HepG2 (cell line): ENCODE data around the gene EPB41L2. TPM values are rescaled to one million over a fixed set of nuclear protein-coding genes. Genes with fewer than 3 reads are reported as not detected.

Experiments used
- ADNP ChIP-seq: sonication (generic); formaldehyde crosslinking; IDR thresholded peaks from 2 replicates; pipeline ENCODE4 v1.4.0; 2020; ENCODE audit warnings: missing genetic modification reagents
- FOXK1 ChIP-seq: sonication (generic); formaldehyde crosslinking; IDR thresholded peaks from 2 replicates; pipeline ENCODE4 v1.4.0; 2020; ENCODE audit warnings: low read depth, missing genetic modification reagents, borderline replicate concordance
- HDAC6 ChIP-seq: fragments of 200-600 bp; sonication (generic); IDR thresholded peaks from 2 replicates; pipeline ENCODE4 v1.7.0; 2017; ENCODE audit warnings: mild to moderate bottlenecking, antibody characterized with exemption, low read length, low read depth
- HNRNPH1 ChIP-seq: fragments of 200-400 bp; formaldehyde crosslinking; optimal IDR thresholded peaks from 2 replicates; pipeline ENCODE3; 2017; ENCODE audit warnings: mild to moderate bottlenecking, low read depth, low read length
- MYNN ChIP-seq: sonication (generic); formaldehyde crosslinking; IDR thresholded peaks from 2 replicates; pipeline ENCODE4 v1.4.0; 2020; ENCODE audit warnings: mild to moderate bottlenecking, low read depth, missing genetic modification reagents
- PTBP1 ChIP-seq: fragments of 200-400 bp; formaldehyde crosslinking; IDR thresholded peaks from 2 replicates; pipeline ENCODE4 v1.6.1; 2018; ENCODE audit warnings: low read length, low read depth; ENCODE audit not compliant: poor library complexity, severe bottlenecking
- RBM22 ChIP-seq: fragments of 200-400 bp; formaldehyde crosslinking; optimal IDR thresholded peaks from 2 replicates; pipeline ENCODE3; 2017; ENCODE audit warnings: mild to moderate bottlenecking, low read length, moderate library complexity
- SMARCE1 ChIP-seq: fragments of 450-650 bp; IDR thresholded peaks from 2 replicates; pipeline ENCODE4 v1.6.1; 2017; ENCODE audit warnings: borderline replicate concordance
- SNAI1 ChIP-seq: sonication (generic); formaldehyde crosslinking; IDR thresholded peaks from 2 replicates; pipeline ENCODE4 v1.5.0; 2020; ENCODE audit warnings: mild to moderate bottlenecking, missing genetic modification reagents, borderline replicate concordance
- SPEN ChIP-seq: sonication (generic); formaldehyde crosslinking; IDR thresholded peaks from 2 replicates; pipeline ENCODE4 v1.5.1; 2020; ENCODE audit warnings: low read depth, mild to moderate bottlenecking, missing genetic modification reagents
- TMF1 ChIP-seq: sonication (generic); formaldehyde crosslinking; IDR thresholded peaks from 2 replicates; pipeline ENCODE4 v1.8.1; 2022; ENCODE audit warnings: low read depth, missing genetic modification reagents
- U2AF2 ChIP-seq: fragments of 200-400 bp; formaldehyde crosslinking; IDR thresholded peaks from 2 replicates; pipeline ENCODE4 v1.6.1; 2017; ENCODE audit warnings: low read depth, mild to moderate bottlenecking, low read length
- YEATS4 ChIP-seq: sonication (generic); formaldehyde crosslinking; IDR thresholded peaks from 2 replicates; pipeline ENCODE4 v1.4.0; 2020; ENCODE audit warnings: missing genetic modification reagents, borderline replicate concordance
- ZFP1 ChIP-seq: IDR thresholded peaks from 2 replicates; pipeline ENCODE4 v1.6.1; 2016
- ZNF143 ChIP-seq: sonication (generic); formaldehyde crosslinking; IDR thresholded peaks from 2 replicates; pipeline ENCODE4 v1.4.0; 2020; ENCODE audit warnings: missing genetic modification reagents
- ZNF3 ChIP-seq: IDR thresholded peaks from 2 replicates; pipeline ENCODE4 v1.7.0; 2017; ENCODE audit warnings: inconsistent platforms
- ZNF430 ChIP-seq: sonication (generic); formaldehyde crosslinking; IDR thresholded peaks from 2 replicates; pipeline ENCODE4 v1.9.0; 2021; ENCODE audit warnings: mild to moderate bottlenecking, missing genetic modification reagents
- ZNF605 ChIP-seq: sonication (generic); formaldehyde crosslinking; IDR thresholded peaks from 2 replicates; pipeline ENCODE4 v1.8.0; 2022; ENCODE audit warnings: mild to moderate bottlenecking, missing genetic modification reagents
- ZNF609 ChIP-seq: sonication (generic); formaldehyde crosslinking; IDR thresholded peaks from 2 replicates; pipeline ENCODE4 v1.4.0; 2020; ENCODE audit warnings: mild to moderate bottlenecking, missing genetic modification reagents, borderline replicate concordance
- ZNF772 ChIP-seq: sonication (generic); formaldehyde crosslinking; IDR thresholded peaks from 2 replicates; pipeline ENCODE4 v1.5.0; 2020; ENCODE audit warnings: mild to moderate bottlenecking, missing genetic modification reagents
- ZNF792 ChIP-seq: IDR thresholded peaks from 2 replicates; pipeline ENCODE4 v1.6.1; 2016
- polyA plus RNA-seq, 8 experiments: library from polyadenylated mRNA; depleted of rRNA in 3 of 8; stranded (reverse) in 7 of 8; unstranded in 1 of 8; fragments of >200 nt; fragmentation: Illumina TruSeq in 4 of 8; extraction: Trizol in 4 of 8; gene quantifications; 2 replicates each; pipeline versions ENCODE4 v1.2.1 to v1.2.3, GENCODE V29; 2011 to 2016; ENCODE audit warnings: low read depth in 4 of 8, missing spikeins in 1 of 8, mixed read lengths in 1 of 8; ENCODE audit not compliant: insufficient read depth in 1 of 8
- total RNA-seq, 5 experiments: library from RNA; depleted of rRNA; stranded (reverse); fragments of >200 nt; fragmentation: Illumina TruSeq; extraction: Trizol; gene quantifications; 2 replicates each; pipeline ENCODE4 v1.2.3, GENCODE V29; 2016; ENCODE audit warnings: low read depth in 1 of 5
- TF ChIP-seq, protein P1 (sequence below): sonication (generic); formaldehyde crosslinking; IDR thresholded peaks from 2 replicates; pipeline ENCODE4 v1.4.0; 2020; ENCODE audit warnings: missing genetic modification reagents, borderline replicate concordance
- TF ChIP-seq, protein P2 (sequence below): IDR thresholded peaks from 2 replicates; pipeline ENCODE4 v1.6.1; 2016; ENCODE audit warnings: missing compliant biosample characterization, missing genetic modification reagents, borderline replicate concordance

The EPB41L2 gene
- total and polyA plus RNA-seq, 2 of the 13 experiments (the other 11 are each of a cell fraction or from before 2014, with no cell fraction given), result 41.7 to 56.4 TPM

GRCh38 chr6:130826442-130827246, 236.4 kb downstream of the EPB41L2 start (continued):
- peak; percentile 56; the same call in 1 of the 2 replicates for TF ChIP-seq ZNF609 (CRISPR knock-in tag)
- TF ChIP-seq ZFP1 (CRISPR knock-in tag), result no peak
- no peak for TF ChIP-seq SPEN (CRISPR knock-in tag)
- no peak for TF ChIP-seq HDAC6
- peak; percentile 48 for TF ChIP-seq FOXK1 (CRISPR knock-in tag)
- no peak for TF ChIP-seq U2AF2
- TF ChIP-seq TMF1, result no peak
- TF ChIP-seq ZNF605 (CRISPR knock-in tag), result no peak
- TF ChIP-seq ZNF772 (CRISPR knock-in tag), result no peak
- no peak for TF ChIP-seq SMARCE1
- no peak for TF ChIP-seq ADNP
- no peak for TF ChIP-seq MYNN (CRISPR knock-in tag)
- TF ChIP-seq ZNF3 (CRISPR knock-in tag), result peak; percentile 73; the same call in 1 of the 2 replicates
- TF ChIP-seq ZNF143 (CRISPR knock-in tag), result no peak
- TF ChIP-seq, protein P1, sequence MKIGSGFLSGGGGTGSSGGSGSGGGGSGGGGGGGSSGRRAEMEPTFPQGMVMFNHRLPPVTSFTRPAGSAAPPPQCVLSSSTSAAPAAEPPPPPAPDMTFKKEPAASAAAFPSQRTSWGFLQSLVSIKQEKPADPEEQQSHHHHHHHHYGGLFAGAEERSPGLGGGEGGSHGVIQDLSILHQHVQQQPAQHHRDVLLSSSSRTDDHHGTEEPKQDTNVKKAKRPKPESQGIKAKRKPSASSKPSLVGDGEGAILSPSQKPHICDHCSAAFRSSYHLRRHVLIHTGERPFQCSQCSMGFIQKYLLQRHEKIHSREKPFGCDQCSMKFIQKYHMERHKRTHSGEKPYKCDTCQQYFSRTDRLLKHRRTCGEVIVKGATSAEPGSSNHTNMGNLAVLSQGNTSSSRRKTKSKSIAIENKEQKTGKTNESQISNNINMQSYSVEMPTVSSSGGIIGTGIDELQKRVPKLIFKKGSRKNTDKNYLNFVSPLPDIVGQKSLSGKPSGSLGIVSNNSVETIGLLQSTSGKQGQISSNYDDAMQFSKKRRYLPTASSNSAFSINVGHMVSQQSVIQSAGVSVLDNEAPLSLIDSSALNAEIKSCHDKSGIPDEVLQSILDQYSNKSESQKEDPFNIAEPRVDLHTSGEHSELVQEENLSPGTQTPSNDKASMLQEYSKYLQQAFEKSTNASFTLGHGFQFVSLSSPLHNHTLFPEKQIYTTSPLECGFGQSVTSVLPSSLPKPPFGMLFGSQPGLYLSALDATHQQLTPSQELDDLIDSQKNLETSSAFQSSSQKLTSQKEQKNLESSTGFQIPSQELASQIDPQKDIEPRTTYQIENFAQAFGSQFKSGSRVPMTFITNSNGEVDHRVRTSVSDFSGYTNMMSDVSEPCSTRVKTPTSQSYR (CRISPR knock-in tag), result no peak
- no peak for TF ChIP-seq HNRNPH1
- no peak for TF ChIP-seq PTBP1
- TF ChIP-seq, protein P2, sequence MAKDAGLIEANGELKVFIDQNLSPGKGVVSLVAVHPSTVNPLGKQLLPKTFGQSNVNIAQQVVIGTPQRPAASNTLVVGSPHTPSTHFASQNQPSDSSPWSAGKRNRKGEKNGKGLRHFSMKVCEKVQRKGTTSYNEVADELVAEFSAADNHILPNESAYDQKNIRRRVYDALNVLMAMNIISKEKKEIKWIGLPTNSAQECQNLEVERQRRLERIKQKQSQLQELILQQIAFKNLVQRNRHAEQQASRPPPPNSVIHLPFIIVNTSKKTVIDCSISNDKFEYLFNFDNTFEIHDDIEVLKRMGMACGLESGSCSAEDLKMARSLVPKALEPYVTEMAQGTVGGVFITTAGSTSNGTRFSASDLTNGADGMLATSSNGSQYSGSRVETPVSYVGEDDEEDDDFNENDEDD (CRISPR knock-in tag), result no peak
- TF ChIP-seq ZNF430 (CRISPR knock-in tag), result no peak
- no peak for TF ChIP-seq YEATS4 (CRISPR knock-in tag)
- TF ChIP-seq ZNF792 (CRISPR knock-in tag), result no peak; the same call in 1 of the 2 replicates
- no peak for TF ChIP-seq RBM22
- no peak for TF ChIP-seq SNAI1 (CRISPR knock-in tag)
